Measurements from ENCODE around the gene KRTAP12-2.

KRTAP12-2 gene

GRCh38 chr21:44617071-44617501 lies 49.6 kb downstream of the KRTAP12-2 start:
- DNase-seq (ENCODE audit: low spot score) (no peak), ATAC-seq (ENCODE audit: low read depth) (no peak)
- H3K9me3 ChIP-seq (ENCODE audit: severe bottlenecking) = no peaks in the 10 kb centered on the region
- no peaks in the 10 kb centered on the region for H3K36me3 ChIP-seq (ENCODE audit: low read depth)
- TF ChIP-seq, protein P1, sequence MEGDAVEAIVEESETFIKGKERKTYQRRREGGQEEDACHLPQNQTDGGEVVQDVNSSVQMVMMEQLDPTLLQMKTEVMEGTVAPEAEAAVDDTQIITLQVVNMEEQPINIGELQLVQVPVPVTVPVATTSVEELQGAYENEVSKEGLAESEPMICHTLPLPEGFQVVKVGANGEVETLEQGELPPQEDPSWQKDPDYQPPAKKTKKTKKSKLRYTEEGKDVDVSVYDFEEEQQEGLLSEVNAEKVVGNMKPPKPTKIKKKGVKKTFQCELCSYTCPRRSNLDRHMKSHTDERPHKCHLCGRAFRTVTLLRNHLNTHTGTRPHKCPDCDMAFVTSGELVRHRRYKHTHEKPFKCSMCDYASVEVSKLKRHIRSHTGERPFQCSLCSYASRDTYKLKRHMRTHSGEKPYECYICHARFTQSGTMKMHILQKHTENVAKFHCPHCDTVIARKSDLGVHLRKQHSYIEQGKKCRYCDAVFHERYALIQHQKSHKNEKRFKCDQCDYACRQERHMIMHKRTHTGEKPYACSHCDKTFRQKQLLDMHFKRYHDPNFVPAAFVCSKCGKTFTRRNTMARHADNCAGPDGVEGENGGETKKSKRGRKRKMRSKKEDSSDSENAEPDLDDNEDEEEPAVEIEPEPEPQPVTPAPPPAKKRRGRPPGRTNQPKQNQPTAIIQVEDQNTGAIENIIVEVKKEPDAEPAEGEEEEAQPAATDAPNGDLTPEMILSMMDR (IDR thresholded peaks at IDR 0.05; ENCODE audit: poor library complexity, severe bottlenecking) = no peak
- H3K4me3 ChIP-seq (ENCODE audit: severe bottlenecking) = no peak overlapping the region
- H3K4me1 ChIP-seq (ENCODE audit: insufficient read depth, poor library complexity, severe bottlenecking) = no peaks in the 10 kb centered on the region
- no peak overlapping the region for H3K27ac ChIP-seq (ENCODE audit: poor library complexity, severe bottlenecking)
- H3K27me3 ChIP-seq (ENCODE audit: insufficient read depth, poor library complexity, severe bottlenecking) = peaks cover 21% of the 10 kb centered on the region

DNA sequence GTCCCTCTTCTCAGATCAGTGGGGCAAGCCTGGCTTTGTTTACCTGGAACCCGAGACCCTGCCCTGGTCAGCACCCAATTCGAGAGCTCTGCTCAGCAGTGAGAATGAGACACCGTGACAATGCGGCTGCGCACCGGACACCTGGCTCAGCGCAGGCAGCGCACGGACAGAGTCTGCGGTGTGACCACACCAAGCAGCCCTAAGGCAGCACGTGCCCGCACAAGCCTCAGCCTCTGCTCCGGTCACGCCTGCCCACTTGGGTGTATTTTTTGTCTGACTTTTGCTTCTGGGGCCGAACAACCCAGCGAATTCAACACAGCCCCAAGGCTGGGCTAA lies 50.2 kb downstream of the KRTAP12-2 start:
- Histone ChIP-seq H3K4me3 (ENCODE audit: severe bottlenecking) (no peak overlapping the region), H3K36me3 (ENCODE audit: low read depth) (no peaks in the 10 kb centered on the region), H3K9me3 (ENCODE audit: severe bottlenecking) (no peaks in the 10 kb centered on the region), H3K4me1 (ENCODE audit: insufficient read depth, poor library complexity, severe bottlenecking) (no peaks in the 10 kb centered on the region), H3K27ac (ENCODE audit: poor library complexity, severe bottlenecking) (no peak overlapping the region), H3K27me3 (ENCODE audit: insufficient read depth, poor library complexity, severe bottlenecking) (peaks cover 21% of the 10 kb centered on the region)
- DNase-seq (ENCODE audit: low spot score) (no peak), ATAC-seq (ENCODE audit: low read depth) (peak; percentile 44; the same call in 1 of the 3 replicates)
- TF ChIP-seq, protein P1 (IDR thresholded peaks at IDR 0.05; ENCODE audit: poor library complexity, severe bottlenecking) = no peak

Data from RWPE2 (cell line).